Measurements from ENCODE around the gene BARHL1. TPM values are rescaled to one million over a fixed set of nuclear protein-coding genes. Genes with fewer than 3 reads are reported as not detected.

BARHL1 gene
- polyA plus RNA-seq, 1 donor from 2014 or later: not detected

- H3F3A ChIP-seq (ENCODE audit: insufficient read depth, low read length, poor library complexity, severe bottlenecking): no peaks in the 10 kb centered on the region
- H3K9me2 ChIP-seq (ENCODE audit: insufficient read depth, low read length): no peaks in the 10 kb centered on the region
- H3K36me3 ChIP-seq (ENCODE audit: insufficient read depth, low read length): no peaks in the 10 kb centered on the region
- H2AFZ ChIP-seq (ENCODE audit: low read depth, low read length): no peak overlapping the region
- H3K27ac ChIP-seq (ENCODE audit: low read length): no peak overlapping the region
- no peaks in the 10 kb centered on the region for H3K27me3 ChIP-seq (ENCODE audit: insufficient read depth, low read depth, low read length)
- no peak for TF ChIP-seq MXI1 (conservative IDR thresholded peaks at IDR 0.05; ENCODE audit: poor library complexity, severe bottlenecking)
- no peak for TF ChIP-seq REST (IDR thresholded peaks at IDR 0.05; ENCODE audit: borderline replicate concordance)
- TF ChIP-seq, protein P1, sequence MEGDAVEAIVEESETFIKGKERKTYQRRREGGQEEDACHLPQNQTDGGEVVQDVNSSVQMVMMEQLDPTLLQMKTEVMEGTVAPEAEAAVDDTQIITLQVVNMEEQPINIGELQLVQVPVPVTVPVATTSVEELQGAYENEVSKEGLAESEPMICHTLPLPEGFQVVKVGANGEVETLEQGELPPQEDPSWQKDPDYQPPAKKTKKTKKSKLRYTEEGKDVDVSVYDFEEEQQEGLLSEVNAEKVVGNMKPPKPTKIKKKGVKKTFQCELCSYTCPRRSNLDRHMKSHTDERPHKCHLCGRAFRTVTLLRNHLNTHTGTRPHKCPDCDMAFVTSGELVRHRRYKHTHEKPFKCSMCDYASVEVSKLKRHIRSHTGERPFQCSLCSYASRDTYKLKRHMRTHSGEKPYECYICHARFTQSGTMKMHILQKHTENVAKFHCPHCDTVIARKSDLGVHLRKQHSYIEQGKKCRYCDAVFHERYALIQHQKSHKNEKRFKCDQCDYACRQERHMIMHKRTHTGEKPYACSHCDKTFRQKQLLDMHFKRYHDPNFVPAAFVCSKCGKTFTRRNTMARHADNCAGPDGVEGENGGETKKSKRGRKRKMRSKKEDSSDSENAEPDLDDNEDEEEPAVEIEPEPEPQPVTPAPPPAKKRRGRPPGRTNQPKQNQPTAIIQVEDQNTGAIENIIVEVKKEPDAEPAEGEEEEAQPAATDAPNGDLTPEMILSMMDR (IDR thresholded peaks at IDR 0.05; ENCODE audit: poor library complexity, severe bottlenecking): no peak
- no peak for TF ChIP-seq TAF1 (IDR thresholded peaks at IDR 0.05; ENCODE audit: low read depth)
- TF ChIP-seq EP300 (conservative IDR thresholded peaks at IDR 0.05; ENCODE audit: poor library complexity, severe bottlenecking): no peak
- no peak for TF ChIP-seq RAD21 (conservative IDR thresholded peaks at IDR 0.05)
- no peak for TF ChIP-seq SMC3 (conservative IDR thresholded peaks at IDR 0.05; ENCODE audit: poor library complexity)
- no peak for TF ChIP-seq EZH2 (IDR thresholded peaks at IDR 0.05; ENCODE audit: borderline replicate concordance, insufficient read depth, low read length, poor library complexity, severe bottlenecking)
- no peak for TF ChIP-seq POLR2AphosphoS5 (IDR thresholded peaks at IDR 0.05)
- H3K4me2 ChIP-seq (ENCODE audit: low read length): no peak overlapping the region
- no peaks in the 10 kb centered on the region for H4K20me1 ChIP-seq (ENCODE audit: insufficient read depth)
- H3K9me3 ChIP-seq (ENCODE audit: low read length): no peaks in the 10 kb centered on the region
- H3K4me3 ChIP-seq (ENCODE audit: low read length): no peak overlapping the region
- H3K9ac ChIP-seq (ENCODE audit: low read length): no peak overlapping the region
- H3K79me2 ChIP-seq (replicated peaks; ENCODE audit: insufficient read depth, low read length): no peaks in the 10 kb centered on the region
Measured at GRCh38 chr9:132543251-132543650, 39.2 kb upstream of the BARHL1 start.

- Histone ChIP-seq H3K27ac (ENCODE audit: low read length) (no peak overlapping the region), H3K9ac (ENCODE audit: low read length) (no peak overlapping the region), H4K20me1 (ENCODE audit: insufficient read depth) (no peaks in the 10 kb centered on the region), H2AFZ (ENCODE audit: low read depth, low read length) (no peak overlapping the region), H3K36me3 (ENCODE audit: insufficient read depth, low read length) (no peaks in the 10 kb centered on the region), H3F3A (ENCODE audit: insufficient read depth, low read length, poor library complexity, severe bottlenecking) (no peaks in the 10 kb centered on the region), H3K9me3 (ENCODE audit: low read length) (no peaks in the 10 kb centered on the region), H3K4me2 (ENCODE audit: low read length) (no peak overlapping the region), H3K4me3 (ENCODE audit: low read length) (no peak overlapping the region), H3K27me3 (ENCODE audit: insufficient read depth, low read depth, low read length) (no peaks in the 10 kb centered on the region), H3K9me2 (ENCODE audit: insufficient read depth, low read length) (no peaks in the 10 kb centered on the region), H3K79me2 (replicated peaks; ENCODE audit: insufficient read depth, low read length) (no peaks in the 10 kb centered on the region)
- no peak for TF ChIP-seq REST (IDR thresholded peaks at IDR 0.05; ENCODE audit: borderline replicate concordance)
- TF ChIP-seq, protein P1 (IDR thresholded peaks at IDR 0.05; ENCODE audit: poor library complexity, severe bottlenecking): no peak
- TF ChIP-seq MXI1 (conservative IDR thresholded peaks at IDR 0.05; ENCODE audit: poor library complexity, severe bottlenecking): no peak
- TF ChIP-seq EP300 (conservative IDR thresholded peaks at IDR 0.05; ENCODE audit: poor library complexity, severe bottlenecking): no peak
- TF ChIP-seq POLR2AphosphoS5 (IDR thresholded peaks at IDR 0.05): no peak
- TF ChIP-seq TAF1 (IDR thresholded peaks at IDR 0.05; ENCODE audit: low read depth): no peak
- no peak for TF ChIP-seq SMC3 (conservative IDR thresholded peaks at IDR 0.05; ENCODE audit: poor library complexity)
- no peak for TF ChIP-seq EZH2 (IDR thresholded peaks at IDR 0.05; ENCODE audit: borderline replicate concordance, insufficient read depth, low read length, poor library complexity, severe bottlenecking)
- no peak for TF ChIP-seq RAD21 (conservative IDR thresholded peaks at IDR 0.05)
Measured at GRCh38 chr9:132543960-132544359, 38.4 kb upstream of the BARHL1 start.

Data from neural cell (in vitro differentiated cells).